Right renal cortex interstitium (tissue), 3 donors: ENCODE data around the gene MYEOV. TPM values are rescaled to one million over a fixed set of nuclear protein-coding genes. Genes with fewer than 3 reads are reported as not detected.

ENCODE experiments used
- DNase-seq, 3 donors: peaks; one replicate each; pipeline ENCODE4 v3.0.0-alpha.2; 2013; ENCODE audit warnings: low read depth in 3 of 3, low spot score in 2 of 3
- polyA plus RNA-seq, 3 donors: library from polyadenylated mRNA; unstranded; fragments of 120-200 nt; gene quantifications; one replicate each; pipeline ENCODE4 v1.2.1, GENCODE V29; 2013; ENCODE audit not compliant: insufficient read length in 3 of 3

MYEOV gene
- polyA plus RNA-seq, 3 donors: 4.5 to 5.6 (median 4.8) TPM

GRCh38 chr11:69300120-69301060 is 6.4 kb downstream of the MYEOV start:
- DNase-seq: no peak

GRCh38 chr11:69301081-69301454 is 7.1 kb downstream of the MYEOV start:
- no peak for DNase-seq

GRCh38 chr11:69301455-69302401 is 7.8 kb downstream of the MYEOV start:
- no peak for DNase-seq

- DNase-seq: no peak
These were observed 8.6 kb downstream of the MYEOV start for GRCh38 chr11:69302447-69303020.

- DNase-seq: no peak
These were observed 9.5 kb downstream of the MYEOV start for GRCh38 chr11:69303427-69303826.

- no peak for DNase-seq
These were observed 10.3 kb downstream of the MYEOV start for GRCh38 chr11:69304258-69304657.

GRCh38 chr11:69304686-69305085 is 10.7 kb downstream of the MYEOV start:
- no peak for DNase-seq

- DNase-seq: no peak
These were observed 12.1 kb downstream of the MYEOV start for GRCh38 chr11:69305885-69306540.

GRCh38 chr11:69306821-69307220 is 12.9 kb downstream of the MYEOV start:
- no peak for DNase-seq

GRCh38 chr11:69307421-69307820 is 13.5 kb downstream of the MYEOV start:
- no peak for DNase-seq

GRCh38 chr11:69307871-69308431 is 14.0 kb downstream of the MYEOV start:
- DNase-seq: no peak

GRCh38 chr11:69308491-69308911 is 14.5 kb downstream of the MYEOV start:
- no peak for DNase-seq

GRCh38 chr11:69308936-69309615 is 15.1 kb downstream of the MYEOV start:
- DNase-seq: no peak

GRCh38 chr11:69309631-69310280 is 15.8 kb downstream of the MYEOV start:
- no peak for DNase-seq

GRCh38 chr11:69310351-69310750 is 16.4 kb downstream of the MYEOV start:
- DNase-seq: no peak

- no peak for DNase-seq
These were observed 17.2 kb downstream of the MYEOV start for GRCh38 chr11:69310934-69311766.

- DNase-seq: no peak
These were observed 17.9 kb downstream of the MYEOV start for GRCh38 chr11:69311767-69312385.
